Neural cell (in vitro differentiated cells): ENCODE data around the gene PRR18.

ENCODE experiments used
- CTCF ChIP-seq: fragments of 450-650 bp; IDR thresholded peaks from 2 replicates; pipeline ENCODE4 v1.5.1; 2014; ENCODE audit warnings: antibody characterized with exemption, mild to moderate bottlenecking, moderate library complexity; ENCODE audit not compliant: poor library complexity, severe bottlenecking
- EP300 ChIP-seq: fragments of 450-650 bp; conservative IDR thresholded peaks from 2 replicates; pipeline ENCODE4 v1.6.1; 2014; ENCODE audit warnings: antibody characterized with exemption, mild to moderate bottlenecking, moderate library complexity; ENCODE audit not compliant: poor library complexity, severe bottlenecking
- EZH2 ChIP-seq: fragments of 200-600, 300-800 bp; shearing (Covaris generic), sonication (generic); IDR thresholded peaks from 2 replicates; pipeline ENCODE4 v1.6.1; 2014; ENCODE audit warnings: antibody characterized with exemption, low read length, borderline replicate concordance, mild to moderate bottlenecking; ENCODE audit not compliant: insufficient read depth, poor library complexity, severe bottlenecking
- MXI1 ChIP-seq: fragments of 450-650 bp; conservative IDR thresholded peaks from 2 replicates; pipeline ENCODE4 v1.6.1; 2014; ENCODE audit warnings: antibody characterized with exemption, mild to moderate bottlenecking; ENCODE audit not compliant: poor library complexity, severe bottlenecking
- POLR2AphosphoS5 ChIP-seq: IDR thresholded peaks from 2 replicates; pipeline ENCODE4 v1.6.1; 2012
- RAD21 ChIP-seq: fragments of 450-650 bp; conservative IDR thresholded peaks from 2 replicates; pipeline ENCODE4 v1.6.1; 2014; ENCODE audit warnings: antibody characterized with exemption, mild to moderate bottlenecking, moderate library complexity
- REST ChIP-seq: IDR thresholded peaks from 2 replicates; pipeline ENCODE4 v1.6.1; 2012; ENCODE audit warnings: borderline replicate concordance
- SMC3 ChIP-seq: fragments of 450-650 bp; conservative IDR thresholded peaks from 2 replicates; pipeline ENCODE4 v1.6.1; 2014; ENCODE audit warnings: antibody characterized with exemption, mild to moderate bottlenecking, moderate library complexity; ENCODE audit not compliant: poor library complexity
- TAF1 ChIP-seq: IDR thresholded peaks from 2 replicates; pipeline ENCODE4 v1.6.1; 2012; ENCODE audit warnings: low read depth

- no peak for TF ChIP-seq EZH2
- no peak for TF ChIP-seq CTCF
- no peak for TF ChIP-seq EP300
- no peak for TF ChIP-seq SMC3
- no peak for TF ChIP-seq POLR2AphosphoS5
- no peak for TF ChIP-seq RAD21
- TF ChIP-seq TAF1, result no peak
- TF ChIP-seq REST, result no peak
- TF ChIP-seq MXI1, result no peak
Observed at GRCh38 chr6:166335378-166336302, 27.4 kb upstream of the PRR18 start.
